Astrocyte (in vitro differentiated cells and primary cell): ENCODE measurements around the gene WWC2.

Experiments
- CTCF ChIP-seq: IDR thresholded peaks from 2 replicates; pipeline ENCODE4 v1.5.1; 2011; ENCODE audit warnings: low read depth, mild to moderate bottlenecking, inconsistent platforms, low read length, moderate library complexity; ENCODE audit not compliant: insufficient read depth
- EZH2 ChIP-seq: IDR thresholded peaks from 2 replicates; pipeline ENCODE4 v1.6.1; 2012; ENCODE audit warnings: mild to moderate bottlenecking, low read length, inconsistent platforms; ENCODE audit not compliant: insufficient read depth

GRCh38 chr4:183337833-183338232 is 238.8 kb downstream of the WWC2 start:
- TF ChIP-seq CTCF: no peak
- TF ChIP-seq EZH2: no peak
